HG03280 (cell line): ENCODE results near the gene HDHD3.
"Not testable (repeated sequence)": the region's sequence is repeated elsewhere in the genome, so short reads cannot be mapped to it uniquely, and the experiment has no call there.

Experiments
- ATAC-seq: cut with Tn5 transposase; IDR thresholded peaks from one replicate; pipeline ENCODE4 v1.9.1; 2021; ENCODE audit warnings: mild to moderate bottlenecking, moderate library complexity; ENCODE audit not compliant: unreplicated experiment

HDHD3 gene, protein sequence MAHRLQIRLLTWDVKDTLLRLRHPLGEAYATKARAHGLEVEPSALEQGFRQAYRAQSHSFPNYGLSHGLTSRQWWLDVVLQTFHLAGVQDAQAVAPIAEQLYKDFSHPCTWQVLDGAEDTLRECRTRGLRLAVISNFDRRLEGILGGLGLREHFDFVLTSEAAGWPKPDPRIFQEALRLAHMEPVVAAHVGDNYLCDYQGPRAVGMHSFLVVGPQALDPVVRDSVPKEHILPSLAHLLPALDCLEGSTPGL

DNA sequence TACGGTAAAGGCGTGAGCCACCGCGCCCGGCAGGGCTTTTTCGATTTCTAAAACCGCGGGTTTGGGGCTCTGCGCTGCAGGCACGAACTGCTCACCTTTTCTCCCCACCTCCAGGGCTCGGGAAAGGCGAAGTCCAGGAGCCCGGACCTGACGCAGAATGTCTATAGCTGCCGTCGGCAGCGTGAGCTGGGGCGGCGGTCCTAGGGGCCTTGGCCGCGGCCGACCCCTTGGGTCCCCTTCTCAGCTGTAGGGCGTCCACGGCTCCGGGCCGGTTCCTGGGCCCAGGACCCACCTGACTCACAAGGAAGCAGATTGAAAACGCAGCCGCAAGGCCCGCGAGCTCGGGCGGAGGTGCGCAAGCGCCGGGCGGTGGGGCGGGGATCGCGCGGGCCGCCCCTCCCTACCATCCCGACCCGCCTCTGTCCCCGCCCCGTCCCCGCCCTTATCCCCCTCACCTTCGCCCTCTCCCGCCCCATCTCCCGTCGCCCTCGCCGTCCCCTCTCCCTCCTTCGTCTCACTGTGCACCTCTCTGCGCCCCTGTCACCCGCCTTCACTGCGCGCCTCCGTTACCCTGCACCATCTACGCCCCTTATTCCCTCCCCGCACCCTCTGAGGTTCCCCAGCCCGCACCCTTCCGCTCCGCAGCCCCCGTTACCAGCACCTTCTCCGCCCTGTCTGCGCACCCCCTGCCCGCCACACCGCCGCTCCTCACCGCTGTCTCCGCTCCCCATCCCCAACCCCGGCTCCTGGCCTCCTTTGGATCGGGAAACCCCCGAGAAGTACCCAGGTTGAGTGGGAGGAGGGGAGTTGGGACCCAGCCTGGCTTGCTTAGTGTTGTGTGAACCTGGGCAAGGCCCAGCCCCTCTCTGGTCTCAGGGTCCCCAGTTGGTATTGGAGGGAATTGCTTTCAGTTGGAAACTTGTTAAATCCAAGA, at the start of gene HDHD3:
Gene HDHD3 (minus strand): TSS at position 353 of the 934 bp plus-strand sequence. CDS start 2,632 bp downstream, outside the sequence.
- peak; percentile 80 for ATAC-seq

DNA sequence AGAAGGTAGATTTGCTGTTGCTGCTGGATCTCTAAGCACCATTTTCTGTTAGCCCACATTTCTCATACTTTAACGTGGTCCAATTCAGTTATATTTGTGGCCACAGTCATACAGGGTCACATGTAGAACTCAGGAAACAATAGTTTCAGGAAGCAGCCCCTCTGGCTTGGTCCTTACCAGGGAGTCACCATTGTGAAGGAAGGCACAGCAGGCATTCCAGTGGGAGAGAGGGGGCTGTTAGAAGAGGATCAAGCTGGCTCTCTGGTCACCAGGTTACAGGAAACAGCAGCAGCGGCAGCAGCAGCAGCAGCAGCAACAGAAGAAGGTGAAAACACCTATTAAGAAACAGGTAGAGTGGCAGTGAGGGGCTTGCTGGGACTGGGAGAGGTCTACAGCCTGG, 48.3 kb upstream of the HDHD3 start:
- no peak for ATAC-seq

DNA sequence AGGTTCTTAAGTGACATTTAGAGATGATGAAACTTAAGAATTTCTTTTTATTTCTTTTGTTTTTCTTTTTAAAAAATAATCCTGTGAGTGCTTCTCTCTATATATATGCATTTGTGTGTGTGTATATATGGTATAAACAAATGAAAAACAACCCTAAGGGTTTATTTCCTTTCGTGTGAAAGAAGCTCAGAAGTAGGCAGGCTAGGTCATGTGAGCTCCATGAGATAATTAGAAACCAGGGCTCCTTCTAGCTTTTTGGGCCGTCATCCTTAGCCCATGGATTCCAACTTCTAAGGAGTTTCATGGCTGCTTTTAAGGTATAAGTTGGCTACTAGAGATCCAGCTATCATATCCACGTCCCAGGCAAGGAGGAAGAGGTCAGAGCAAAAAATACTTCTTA, 44.9 kb upstream of the HDHD3 start:
- ATAC-seq: no peak

DNA sequence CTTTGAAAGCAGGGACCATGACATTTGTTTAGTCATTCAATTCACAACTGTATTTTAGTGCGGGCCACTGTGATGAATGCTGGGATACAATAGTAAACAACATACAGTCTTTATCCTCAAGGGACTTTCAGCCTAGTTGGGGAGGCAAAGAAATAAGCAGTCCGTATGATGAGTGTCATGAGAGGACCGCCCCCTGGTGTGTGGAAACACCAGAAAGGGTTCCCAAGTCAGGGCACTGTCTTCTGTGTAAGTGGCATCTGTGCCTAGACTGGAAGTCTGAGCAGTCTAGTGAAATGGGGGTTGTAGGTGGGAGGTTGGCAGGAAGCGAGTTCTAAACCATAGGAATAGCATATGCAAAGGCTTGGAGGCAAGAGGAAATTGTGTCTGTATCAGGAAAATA, 40.6 kb upstream of the HDHD3 start:
- no peak for ATAC-seq

DNA sequence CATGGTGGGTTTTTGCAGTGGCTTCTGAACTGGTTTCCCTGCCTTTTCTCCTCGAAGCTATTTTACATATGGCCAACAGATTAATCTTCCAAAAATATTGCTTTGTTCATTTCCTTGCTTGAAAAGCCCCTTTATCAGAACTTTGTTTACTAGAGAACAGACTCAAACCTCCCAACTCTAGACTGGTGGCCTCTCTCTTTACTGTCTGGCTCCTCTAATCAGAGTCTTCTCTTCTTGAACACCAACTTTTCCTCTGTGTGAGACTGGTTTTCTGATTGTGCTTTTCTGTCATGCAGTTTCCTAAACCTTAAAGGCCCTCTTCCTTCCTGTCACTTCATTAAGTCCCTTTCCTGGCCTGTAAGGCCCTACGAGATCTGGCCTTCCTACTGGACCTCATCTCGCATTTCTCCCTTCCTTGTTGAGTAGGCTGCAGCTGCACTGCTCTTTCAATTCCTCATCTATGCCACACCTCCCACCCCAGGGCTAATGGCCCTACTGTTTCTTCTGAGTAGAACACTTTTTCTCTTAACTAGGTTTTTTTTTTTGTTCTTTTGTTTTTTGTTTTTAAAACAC, 39.4 kb upstream of the HDHD3 start:
- peak; percentile 91 for ATAC-seq

DNA sequence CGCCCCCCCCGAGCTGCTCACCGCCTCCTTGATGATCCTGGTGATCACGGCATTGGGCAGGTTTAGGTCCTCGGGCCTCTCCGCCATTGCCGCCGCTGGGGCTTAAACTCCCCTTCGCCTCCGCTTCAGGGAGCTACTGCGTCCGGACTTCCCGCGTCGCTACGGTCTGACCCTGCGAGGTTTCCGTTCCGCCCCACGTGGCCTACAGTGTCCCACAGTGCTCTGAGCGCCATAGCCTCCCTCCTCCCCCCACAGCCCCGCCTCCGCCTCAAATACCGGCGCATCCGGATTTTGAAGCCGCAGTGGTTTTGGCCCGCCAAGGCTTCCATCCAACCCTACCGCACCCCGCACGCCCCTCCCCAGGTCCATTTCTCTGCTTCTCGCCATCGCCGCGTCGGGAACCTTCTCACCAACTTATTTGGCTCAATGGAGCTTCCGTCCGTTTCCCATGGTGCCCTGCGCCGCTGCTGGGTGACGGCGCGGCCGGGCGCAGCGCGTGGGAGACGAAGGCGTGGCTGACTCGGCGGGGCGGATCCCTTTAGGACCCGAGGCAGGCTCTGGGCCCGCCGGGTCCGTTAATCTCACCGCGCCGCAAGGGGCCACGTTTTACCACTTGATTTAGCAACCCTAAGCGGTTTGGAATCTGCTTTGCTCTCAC, 33.5 kb upstream of the HDHD3 start, which contains the start of the genes C9orf43 and POLE3:
Gene C9orf43 (plus strand): TSS at position 541 of the 658 bp plus-strand sequence. CDS start 2,747 bp downstream, outside the sequence.
Gene POLE3 (minus strand): TSS at position 469 of the 658 bp plus-strand sequence. CDS start 382 bp downstream, at position 87.
- peak; percentile 90 for ATAC-seq

DNA sequence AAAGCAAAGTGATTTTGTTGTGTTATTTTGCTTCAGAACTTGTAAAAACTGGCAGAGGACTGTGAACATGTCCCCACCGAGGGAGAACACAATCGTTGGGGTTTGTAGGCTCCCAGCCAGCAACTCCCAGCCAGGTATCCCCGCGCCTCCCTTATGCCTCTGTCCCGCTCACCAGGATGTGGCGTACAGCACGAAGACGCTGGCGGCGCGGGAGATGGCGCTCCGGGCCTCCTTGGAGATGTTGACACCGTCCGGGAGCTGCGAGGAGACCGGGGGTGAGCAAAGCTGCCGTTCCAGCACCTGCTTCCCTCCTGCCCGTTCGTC, 33.1 kb upstream of the HDHD3 start:
- peak; percentile 6 for ATAC-seq

DNA sequence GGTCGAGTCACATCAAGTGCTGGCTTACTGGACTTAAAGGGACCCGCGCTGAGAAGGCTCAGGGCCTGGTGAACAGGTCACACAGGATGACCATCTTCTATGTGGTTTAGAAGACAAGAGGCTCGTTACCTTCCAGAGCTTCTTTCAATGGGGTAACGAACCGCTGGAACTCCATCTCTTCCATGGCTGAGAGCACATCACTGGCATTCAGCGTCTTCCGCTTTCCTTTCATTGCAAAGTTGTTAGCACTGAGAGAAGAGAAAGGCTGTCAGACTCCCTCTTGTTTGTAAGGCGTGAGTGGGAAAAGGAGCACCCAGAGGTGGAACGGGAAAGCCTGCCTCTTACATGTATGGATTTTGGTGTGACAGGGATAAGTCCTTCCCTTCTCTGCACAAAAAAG, 32.7 kb upstream of the HDHD3 start:
- no peak for ATAC-seq

DNA sequence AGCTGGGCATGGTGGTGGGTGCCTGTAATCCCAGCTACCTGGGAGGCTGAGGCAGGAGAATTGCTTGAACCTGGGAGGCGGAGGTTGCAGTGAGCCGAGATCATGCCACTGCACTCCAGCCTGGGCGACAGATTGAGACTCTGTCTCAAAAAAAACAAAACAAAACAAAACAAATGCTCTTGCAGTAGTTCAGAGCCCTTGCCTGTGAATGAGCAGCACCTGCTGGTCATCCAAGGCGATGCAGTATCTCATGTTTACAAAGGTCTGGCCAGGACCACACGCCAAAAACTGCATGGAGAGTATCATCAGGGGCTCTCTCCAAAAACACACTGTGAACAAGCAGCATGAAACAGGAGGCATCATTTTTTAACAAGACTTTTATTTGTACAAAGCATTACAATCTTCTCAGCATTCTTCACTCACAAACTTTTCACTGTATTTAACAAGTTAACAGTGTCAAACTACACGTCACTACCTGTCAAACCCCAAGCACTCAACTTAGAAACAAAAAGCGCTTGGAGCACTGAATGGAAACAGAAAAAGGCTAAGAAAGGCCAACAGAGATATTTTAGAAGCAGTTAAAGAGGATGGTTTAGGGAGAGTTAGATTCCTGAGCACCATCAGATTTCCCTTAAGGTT, 30.2 kb upstream of the HDHD3 start:
- ATAC-seq: peak; percentile 33

DNA sequence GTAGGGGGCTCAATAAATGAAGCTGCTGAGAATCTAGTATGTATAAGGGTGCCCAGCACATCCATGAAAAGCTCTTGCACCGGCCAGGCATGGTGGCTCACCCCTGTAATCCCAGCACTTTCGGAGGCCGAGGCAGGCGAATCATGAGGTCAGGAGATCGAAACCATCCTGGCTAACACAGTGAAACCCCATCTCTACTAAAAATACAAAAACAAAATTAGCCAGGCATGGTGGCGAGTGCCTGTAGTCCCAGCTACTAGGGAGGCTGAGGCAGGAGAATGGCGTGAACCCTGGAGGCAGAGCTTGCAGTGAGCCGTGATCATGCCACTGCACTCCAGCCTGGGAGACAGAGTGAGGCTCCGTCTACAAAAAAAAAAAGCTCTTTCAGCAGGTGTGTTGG, 29.6 kb upstream of the HDHD3 start:
- ATAC-seq: not testable (repeated sequence)

DNA sequence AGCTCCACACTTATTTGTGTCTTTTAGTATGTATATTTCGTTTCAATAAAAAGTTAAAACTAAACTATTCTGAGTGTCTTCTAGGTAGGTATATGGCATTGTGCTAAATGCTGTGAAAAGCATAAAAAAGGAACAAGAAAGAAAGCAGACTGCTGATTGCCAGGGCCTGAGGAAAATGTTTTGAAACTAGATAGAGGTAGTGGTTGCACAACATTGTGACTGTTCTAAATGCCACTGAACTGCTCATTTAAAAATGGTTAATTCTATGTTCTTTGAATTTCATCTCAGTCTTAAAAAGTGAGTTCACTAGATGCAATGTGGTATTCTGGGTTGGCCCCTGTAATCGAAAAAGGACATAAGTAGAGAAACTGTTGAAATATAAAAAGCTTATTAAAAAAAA, 26.9 kb upstream of the HDHD3 start:
- ATAC-seq: no peak

DNA sequence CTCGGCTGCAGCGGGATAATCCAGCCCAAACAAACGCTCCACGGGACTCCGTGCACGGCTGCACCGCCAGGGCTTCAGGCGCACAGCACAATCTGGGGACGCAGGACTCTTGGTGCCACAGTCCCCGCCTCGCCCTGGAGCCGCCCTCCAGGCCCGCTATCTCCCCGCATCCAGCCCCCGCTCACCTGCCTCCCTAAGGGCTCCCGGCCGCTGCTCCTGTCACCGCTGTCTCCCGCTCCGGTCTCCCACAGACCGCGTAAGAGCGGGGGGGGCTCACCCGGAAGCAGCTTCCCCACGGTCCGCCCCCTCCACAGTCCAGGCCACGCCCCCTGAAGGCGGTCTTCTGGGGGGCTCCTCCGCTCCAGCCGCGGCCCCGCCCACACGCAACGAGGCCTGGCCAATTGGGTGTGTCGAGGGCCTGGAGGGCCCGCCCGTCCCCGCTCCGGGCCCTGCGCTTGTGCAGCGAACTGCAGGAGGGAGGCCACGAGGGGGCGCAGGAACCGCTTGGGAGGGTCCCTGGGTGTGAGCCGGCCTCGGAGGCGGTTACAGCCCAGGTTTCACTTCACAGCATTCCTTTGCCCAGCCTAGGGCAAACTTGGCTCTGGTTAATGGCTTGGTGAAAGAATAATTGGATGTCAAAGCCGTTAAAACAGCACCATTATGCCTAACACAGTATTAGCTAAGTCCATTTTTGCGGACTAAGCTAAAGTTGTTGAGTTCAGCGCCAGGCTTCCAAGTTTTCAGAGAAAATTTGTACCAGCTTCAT, 24.4 kb upstream of the HDHD3 start, which contains the start of gene ALAD:
Gene ALAD (minus strand): TSS at position 258 of the 766 bp plus-strand sequence. CDS start 7,725 bp downstream, outside the sequence.
- peak; percentile 100 for ATAC-seq

DNA sequence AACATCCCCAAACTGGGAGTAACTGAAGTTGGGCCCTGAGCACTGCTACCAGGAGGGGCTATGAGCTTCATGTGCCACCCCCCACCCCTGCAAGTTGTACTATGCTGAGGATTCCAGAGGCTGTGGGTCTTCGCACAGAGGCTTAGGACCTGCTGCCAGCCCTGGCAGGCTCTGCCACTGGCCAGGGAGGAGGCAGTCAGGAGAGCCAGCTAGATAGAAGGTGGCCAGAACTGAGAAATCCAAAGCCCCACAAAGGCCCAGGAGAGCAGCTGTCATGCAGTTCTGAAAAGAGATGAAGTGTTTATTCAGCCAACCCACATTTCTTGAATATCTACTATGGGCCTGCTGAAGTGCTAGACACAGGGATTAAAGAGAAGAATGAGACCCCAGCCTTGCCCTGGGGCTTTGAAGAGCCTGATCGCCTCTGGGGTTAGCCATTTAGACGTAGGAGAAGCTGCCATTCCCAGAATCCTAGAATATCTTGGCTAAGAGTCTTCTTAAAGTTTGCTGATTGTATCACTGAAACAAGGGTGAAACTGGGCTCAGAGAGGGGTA, 22.9 kb upstream of the HDHD3 start:
- ATAC-seq: no peak

DNA sequence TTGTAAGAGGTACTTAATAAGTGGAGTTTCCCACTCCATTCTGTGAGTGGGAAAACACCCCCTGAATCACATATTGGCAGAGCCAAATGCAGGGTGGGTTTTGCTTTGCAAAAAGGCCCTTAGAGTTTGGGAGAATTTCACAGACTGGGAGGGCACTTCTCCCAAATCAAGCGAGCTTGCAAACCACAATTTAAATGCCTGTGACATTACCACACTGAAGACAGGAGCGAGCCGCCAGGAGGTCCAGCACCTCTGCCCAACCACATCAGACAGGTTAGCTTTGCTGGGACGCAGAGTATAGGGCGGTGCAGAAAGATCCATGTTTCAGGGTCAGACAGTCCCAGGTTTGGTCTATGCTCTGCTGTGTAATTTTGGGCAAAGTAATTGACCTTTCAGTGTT, 22.0 kb upstream of the HDHD3 start:
- no peak for ATAC-seq

DNA sequence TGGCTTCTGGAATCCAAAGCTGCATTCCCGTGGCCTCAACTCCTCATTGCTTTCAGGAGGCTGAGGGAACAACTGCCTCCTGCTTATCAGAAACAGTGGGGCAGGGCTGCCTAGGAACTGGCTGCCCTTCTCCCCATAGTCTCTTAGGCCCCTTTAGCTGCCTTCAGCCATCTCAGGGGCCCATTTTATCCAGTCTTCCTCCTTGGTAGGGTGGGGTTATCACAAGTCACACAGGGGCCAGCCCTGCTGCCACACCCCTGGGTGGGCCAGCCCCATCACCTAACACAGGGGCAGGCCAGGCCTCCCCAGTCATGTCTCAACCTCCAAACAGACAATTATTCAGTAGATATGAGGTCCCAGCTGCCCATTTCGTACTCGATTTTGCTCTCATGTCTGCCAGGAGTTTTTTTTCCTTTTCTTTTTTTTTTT, 20.4 kb upstream of the HDHD3 start:
- no peak for ATAC-seq

DNA sequence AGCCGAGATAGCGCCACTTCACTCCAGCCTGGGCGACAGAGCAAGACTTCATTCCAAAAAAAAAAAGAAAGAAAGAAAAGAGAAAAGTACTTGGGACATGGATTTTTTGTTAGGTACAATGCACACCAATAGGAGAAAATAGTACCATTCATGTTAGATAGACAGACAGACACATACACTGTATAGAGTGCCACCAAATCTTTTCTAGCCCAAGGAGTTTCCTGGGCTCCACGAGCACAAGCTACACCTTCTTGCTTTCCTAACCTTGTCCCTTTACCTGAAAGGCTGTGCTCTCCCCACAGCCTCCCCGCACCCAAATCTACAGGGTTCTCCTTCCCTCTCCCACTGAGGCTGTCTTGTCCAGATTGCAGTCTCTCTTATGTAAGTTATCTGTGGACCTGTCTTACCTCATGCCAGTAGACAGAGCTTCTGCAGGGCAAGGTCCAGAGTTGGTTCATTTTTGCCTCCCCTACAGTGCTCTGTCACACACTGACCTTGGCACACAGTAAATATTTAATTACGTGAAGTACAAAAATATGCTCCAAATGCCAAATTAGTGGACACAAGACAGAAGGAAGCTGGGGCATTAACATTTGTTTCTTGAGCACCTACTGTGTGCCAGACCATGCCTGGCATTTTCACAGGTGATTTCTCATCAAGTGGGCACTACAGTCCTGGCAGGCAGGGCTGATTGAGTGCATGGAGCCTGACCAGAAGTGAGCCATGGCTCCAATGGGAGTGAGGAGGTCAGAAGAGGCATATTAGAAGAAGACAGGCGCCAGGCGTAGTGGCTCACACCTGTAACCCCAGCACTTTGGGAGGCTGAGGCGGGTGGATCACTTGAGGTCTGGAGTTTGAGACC, 18.4 kb upstream of the HDHD3 start:
- no peak for ATAC-seq

DNA sequence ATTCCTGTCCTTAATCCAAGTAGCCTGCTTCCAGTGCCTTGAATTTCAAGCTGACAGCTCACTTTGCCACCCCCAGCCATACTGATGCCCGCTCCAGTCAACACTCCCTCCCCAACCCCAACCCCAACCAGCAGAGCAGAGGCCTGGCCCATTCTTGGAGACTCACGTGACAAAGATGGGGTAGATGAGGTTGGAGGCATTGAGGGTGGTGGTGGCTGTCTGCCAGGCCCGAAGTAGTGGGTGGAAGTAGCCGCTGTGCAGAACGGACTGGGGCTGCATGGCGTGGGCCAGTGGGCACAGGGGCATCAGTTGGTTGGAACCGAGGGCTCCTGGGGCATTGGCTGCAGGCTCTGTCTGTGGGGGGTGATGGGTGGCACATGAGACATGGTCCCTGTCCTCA, 16.5 kb upstream of the HDHD3 start:
- ATAC-seq: no peak

DNA sequence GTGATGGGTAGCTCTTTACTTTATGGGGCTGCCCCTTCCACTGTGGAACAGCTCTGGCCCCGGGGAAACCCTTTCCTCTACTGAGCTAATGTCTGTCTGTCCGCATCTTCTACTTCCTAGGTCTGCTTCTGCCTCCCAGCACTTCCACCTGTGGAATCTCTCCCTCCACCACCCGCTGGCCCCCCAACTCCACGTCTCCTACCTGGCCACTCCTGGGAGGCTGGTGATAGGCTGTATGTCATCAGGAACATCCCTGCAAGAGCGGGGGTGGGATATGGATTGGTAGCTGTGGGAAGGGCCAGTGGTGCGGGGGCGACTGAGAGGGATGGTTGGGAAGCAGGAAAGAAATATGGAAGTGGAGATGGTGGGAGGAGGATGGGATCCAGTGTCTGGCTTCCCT, 15.1 kb upstream of the HDHD3 start:
- no peak for ATAC-seq
